Thyroid gland (tissue), 4 donors: Measurements from ENCODE around the gene HEPH. TPM values are rescaled to one million over a fixed set of nuclear protein-coding genes. Genes with fewer than 3 reads are reported as not detected.

Experiments
- DNase-seq, 2 donors: peaks; one replicate each; pipeline ENCODE4 v3.0.0-alpha.2; 2019
- H3K27ac ChIP-seq, 3 donors: fragments of 200-600 bp; sonication (generic); 1 replicate in 2 of 3; 2 replicates in 1 of 3; pipeline ENCODE4 v1.5.1; 2016 to 2019; ENCODE audit warnings: mild to moderate bottlenecking in 1 of 3, moderate library complexity in 1 of 3
- H3K27me3 ChIP-seq: fragments of 200-600 bp; sonication (generic); one replicate; pipeline ENCODE4 v1.5.1; 2019
- H3K36me3 ChIP-seq, 2 donors: fragments of 200-600 bp; sonication (generic); one replicate each; pipeline ENCODE4 v1.5.1; 2016 to 2019
- H3K4me1 ChIP-seq, 2 donors: fragments of 200-600 bp; sonication (generic); one replicate each; pipeline ENCODE4 v1.5.1; 2017 to 2019
- H3K4me3 ChIP-seq, 3 donors: fragments of 200-600 bp; sonication (generic); replicated peaks in 1 of 3; 1 replicate in 2 of 3; 2 replicates in 1 of 3; pipeline ENCODE4 v1.5.1; 2016; ENCODE audit warnings: mild to moderate bottlenecking in 1 of 3
- H3K9me3 ChIP-seq: fragments of 200-600 bp; sonication (generic); one replicate; pipeline ENCODE4 v1.5.1; 2017
- POLR2A ChIP-seq, 2 donors: fragments of 450-650 bp; IDR thresholded peaks; one replicate each; pipeline ENCODE4 v1.6.1; 2017; ENCODE audit warnings: antibody characterized with exemption in 2 of 2, mild to moderate bottlenecking in 2 of 2, moderate library complexity in 1 of 2
- WGBS, 2 donors: methylation state at CpG; one replicate each; pipeline ENCODE4 v1.1.5; 2017; 5-methylcytosine and 5-hydroxymethylcytosine counted together
- intact Hi-C: fragments of 100-400 bp; cut with DNase I; formaldehyde crosslinking; loops from one replicate; pipeline ENCODE4 v1.15.1; 2023
- total RNA-seq, 4 donors: library from RNA; depleted of rRNA; stranded (reverse); fragments of >200 nt; gene quantifications; one replicate each; pipeline ENCODE4 v1.2.3, GENCODE V29; 2016
- TF ChIP-seq, protein P1 (sequence below), 6 experiments: fragments of 200-600 bp in 3 of 6; fragments of 450-650 bp in 3 of 6; sonication (generic) in 3 of 6; IDR thresholded peaks; one replicate each; pipeline ENCODE4 v1.5.1; 2016 to 2019; ENCODE audit warnings: antibody characterized with exemption in 6 of 6, mild to moderate bottlenecking in 2 of 6, inconsistent platforms in 1 of 6, moderate library complexity in 1 of 6

The HEPH gene
- total RNA-seq, 4 donors from 2014 or later = 6.7 to 11.9 (median 9.6) TPM

DNA sequence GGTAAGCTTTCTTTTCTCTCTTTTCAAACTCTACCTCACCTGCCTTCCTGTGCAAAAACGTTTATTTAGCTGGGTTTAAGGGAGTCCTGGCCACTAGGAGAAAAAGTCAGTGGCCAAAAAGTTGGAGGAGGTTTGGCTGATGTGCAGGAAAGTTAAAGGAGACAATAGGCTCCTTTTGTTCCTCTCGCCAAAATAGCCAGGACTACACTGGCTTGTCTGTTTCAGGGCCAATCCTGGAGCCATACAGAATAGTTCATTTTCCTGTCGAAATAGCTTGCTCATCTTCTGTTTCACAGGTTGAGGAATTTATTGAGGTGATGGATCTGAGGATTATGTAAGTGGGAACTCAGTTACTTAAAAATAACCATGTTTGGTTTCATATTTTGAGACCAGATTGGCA is 423 bp downstream of the HEPH start:
- H3K36me3 ChIP-seq = no peaks in the 10 kb centered on the region
- 5 to 10% methylated on average over 3 of the region's 3 CpGs for WGBS, 2 donors
- H3K4me3 ChIP-seq = no peak overlapping the region

DNA sequence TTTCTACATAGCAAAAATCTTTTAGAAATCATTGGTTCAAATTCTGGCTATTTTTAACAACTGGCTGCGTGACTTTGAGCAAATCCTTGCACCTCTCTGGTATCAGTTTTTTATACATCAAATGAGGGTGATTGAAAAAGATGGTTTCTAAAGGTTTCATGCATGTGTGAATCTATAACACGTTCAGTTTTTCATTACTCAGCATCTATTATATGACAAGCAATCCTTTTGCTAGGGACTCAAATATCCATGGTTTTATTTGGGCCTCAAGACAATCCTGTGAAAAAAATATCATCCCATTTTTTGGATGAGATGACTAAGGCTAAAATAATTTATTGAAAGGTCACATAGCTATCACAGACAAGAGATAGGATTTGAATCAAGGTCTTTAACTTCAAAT is 884 bp downstream of the HEPH start:
- no peaks in the 10 kb centered on the region for H3K4me1 ChIP-seq
- TF ChIP-seq POLR2A (IDR thresholded peaks at IDR 0.05) = no peak
- TF ChIP-seq, protein P1, sequence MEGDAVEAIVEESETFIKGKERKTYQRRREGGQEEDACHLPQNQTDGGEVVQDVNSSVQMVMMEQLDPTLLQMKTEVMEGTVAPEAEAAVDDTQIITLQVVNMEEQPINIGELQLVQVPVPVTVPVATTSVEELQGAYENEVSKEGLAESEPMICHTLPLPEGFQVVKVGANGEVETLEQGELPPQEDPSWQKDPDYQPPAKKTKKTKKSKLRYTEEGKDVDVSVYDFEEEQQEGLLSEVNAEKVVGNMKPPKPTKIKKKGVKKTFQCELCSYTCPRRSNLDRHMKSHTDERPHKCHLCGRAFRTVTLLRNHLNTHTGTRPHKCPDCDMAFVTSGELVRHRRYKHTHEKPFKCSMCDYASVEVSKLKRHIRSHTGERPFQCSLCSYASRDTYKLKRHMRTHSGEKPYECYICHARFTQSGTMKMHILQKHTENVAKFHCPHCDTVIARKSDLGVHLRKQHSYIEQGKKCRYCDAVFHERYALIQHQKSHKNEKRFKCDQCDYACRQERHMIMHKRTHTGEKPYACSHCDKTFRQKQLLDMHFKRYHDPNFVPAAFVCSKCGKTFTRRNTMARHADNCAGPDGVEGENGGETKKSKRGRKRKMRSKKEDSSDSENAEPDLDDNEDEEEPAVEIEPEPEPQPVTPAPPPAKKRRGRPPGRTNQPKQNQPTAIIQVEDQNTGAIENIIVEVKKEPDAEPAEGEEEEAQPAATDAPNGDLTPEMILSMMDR (IDR thresholded peaks at IDR 0.05) = no peak
- no peak overlapping the region for H3K4me3 ChIP-seq
- no peak for DNase-seq
- H3K9me3 ChIP-seq = no peaks in the 10 kb centered on the region
- H3K27ac ChIP-seq = no peak overlapping the region
- H3K27me3 ChIP-seq = no peaks in the 10 kb centered on the region
- 36 to 38% methylated on average over 2 of the region's 2 CpGs for WGBS, 2 donors
- intact Hi-C loops = no loop called here
- H3K36me3 ChIP-seq = no peaks in the 10 kb centered on the region

More for the DNA sequence above, 423 bp downstream of the HEPH start:
- no peak for DNase-seq
- intact Hi-C loops = no loop called here
- H3K9me3 ChIP-seq = no peaks in the 10 kb centered on the region
- H3K4me1 ChIP-seq = no peaks in the 10 kb centered on the region
- no peaks in the 10 kb centered on the region for H3K27me3 ChIP-seq
- H3K27ac ChIP-seq = no peak overlapping the region
- no peak for TF ChIP-seq POLR2A (IDR thresholded peaks at IDR 0.05)
- TF ChIP-seq, protein P1 (IDR thresholded peaks at IDR 0.05) = no peak

DNA sequence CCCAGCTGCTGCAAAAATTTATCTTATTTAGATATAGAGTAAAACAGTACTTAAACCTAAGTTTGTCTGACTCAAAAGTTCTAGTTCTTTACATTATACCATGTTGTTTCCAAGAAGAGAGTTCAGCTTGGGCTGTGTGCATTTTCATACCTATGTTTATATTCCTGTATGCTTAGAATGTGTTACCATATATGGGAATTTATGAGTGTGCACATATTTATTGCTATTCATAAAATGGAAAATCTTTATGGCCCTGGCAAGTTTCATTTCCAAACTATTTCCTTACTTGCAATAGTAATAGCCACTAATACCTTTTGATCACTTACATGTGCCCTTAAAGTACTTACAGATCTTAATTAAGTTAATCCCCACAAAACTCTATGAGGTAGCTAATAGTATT is 2.6 kb downstream of the HEPH start:
- no peaks in the 10 kb centered on the region for H3K4me1 ChIP-seq
- no peaks in the 10 kb centered on the region for H3K27me3 ChIP-seq
- TF ChIP-seq, protein P1 (IDR thresholded peaks at IDR 0.05) = no peak
- intact Hi-C loops = no loop called here
- no peaks in the 10 kb centered on the region for H3K36me3 ChIP-seq
- no peak overlapping the region for H3K4me3 ChIP-seq
- H3K9me3 ChIP-seq = no peaks in the 10 kb centered on the region
- no peak overlapping the region for H3K27ac ChIP-seq
- DNase-seq = no peak

DNA sequence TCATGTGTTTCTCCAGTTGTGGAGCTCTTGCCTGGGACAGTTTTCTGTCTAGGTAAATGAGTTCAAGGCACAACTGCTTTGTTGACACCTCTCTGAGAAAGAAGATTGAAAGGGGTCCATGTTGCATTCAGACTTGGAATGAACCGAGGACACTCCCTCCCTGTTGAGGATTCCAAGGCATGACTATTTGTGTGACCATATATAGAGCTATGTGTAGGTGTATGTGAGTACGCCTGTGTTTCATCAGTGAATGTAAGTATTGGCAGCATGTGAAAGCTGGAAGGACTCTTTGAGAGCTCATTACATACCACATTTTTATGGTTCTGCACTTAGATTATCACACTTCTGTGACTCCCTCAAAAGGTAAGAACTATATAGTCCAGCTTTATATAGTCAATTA is 3.4 kb downstream of the HEPH start:
- H3K9me3 ChIP-seq = no peaks in the 10 kb centered on the region
- H3K4me3 ChIP-seq = no peak overlapping the region
- no peaks in the 10 kb centered on the region for H3K27me3 ChIP-seq
- H3K27ac ChIP-seq = no peak overlapping the region
- no peak for DNase-seq
- H3K36me3 ChIP-seq = no peaks in the 10 kb centered on the region
- TF ChIP-seq, protein P1 (IDR thresholded peaks at IDR 0.05) = no peak
- no peak for TF ChIP-seq POLR2A (IDR thresholded peaks at IDR 0.05)
- 80 to 83% methylated on average over 1 of the region's 2 CpGs for WGBS, 2 donors
- intact Hi-C loops = no loop called here
- H3K4me1 ChIP-seq = no peaks in the 10 kb centered on the region

DNA sequence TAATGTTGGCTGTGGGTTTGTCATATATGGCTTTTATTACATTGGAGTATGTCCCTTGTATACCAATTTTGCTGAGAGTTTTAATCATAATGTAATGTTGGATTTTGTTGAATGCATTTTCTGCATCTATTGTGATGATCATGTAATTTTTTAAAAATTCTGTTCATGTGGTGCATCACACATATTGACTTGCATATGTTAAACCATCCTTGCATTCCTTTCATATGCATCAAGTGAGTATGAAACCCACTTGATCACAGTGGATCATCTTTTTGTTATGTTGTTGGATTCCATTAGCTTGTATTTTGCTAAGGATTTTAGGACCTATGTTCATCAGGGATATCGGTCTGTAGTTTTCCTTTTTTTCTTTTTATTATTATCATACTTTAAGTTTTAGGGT is 12.1 kb downstream of the HEPH start:
- Histone ChIP-seq H3K4me1 (no peaks in the 10 kb centered on the region), H3K27me3 (no peaks in the 10 kb centered on the region), H3K4me3 (no peak overlapping the region), H3K36me3 (no peaks in the 10 kb centered on the region), H3K27ac (no peak overlapping the region), H3K9me3 (no peaks in the 10 kb centered on the region)
- intact Hi-C loops = no loop called here
- WGBS, 2 donors = 95 to 100% methylated on average over 1 of the region's 1 CpG
- TF ChIP-seq POLR2A (IDR thresholded peaks at IDR 0.05) = no peak
- TF ChIP-seq, protein P1 (IDR thresholded peaks at IDR 0.05) = no peak
- DNase-seq = no peak
